Muscle layer of colon (tissue), 2 donors: ENCODE measurements around the gene EXOC5.
"Not testable (repeated sequence)": the region's sequence is repeated elsewhere in the genome, so short reads cannot be mapped to it uniquely, and the experiment has no call there.

ENCODE experiments used
- H3K27ac ChIP-seq: one replicate; pipeline ENCODE4 v1.7.0; 2013; ENCODE audit warnings: low read depth, mild to moderate bottlenecking, low read length, moderate library complexity
- H3K27me3 ChIP-seq, 2 donors: one replicate each; pipeline ENCODE4 v1.7.0; 2013; ENCODE audit warnings: low read length in 2 of 2, mild to moderate bottlenecking in 2 of 2; ENCODE audit not compliant: insufficient read depth in 2 of 2, control insufficient read depth in 1 of 2
- H3K36me3 ChIP-seq: one replicate; pipeline ENCODE4 v1.7.0; 2013; ENCODE audit warnings: mild to moderate bottlenecking, low read length; ENCODE audit not compliant: insufficient read depth
- H3K4me1 ChIP-seq: one replicate; pipeline ENCODE4 v1.7.0; 2013; ENCODE audit warnings: mild to moderate bottlenecking, low read length; ENCODE audit not compliant: insufficient read depth
- H3K4me3 ChIP-seq, 2 donors: one replicate each; pipeline ENCODE4 v1.7.0; 2013; ENCODE audit warnings: low read length in 2 of 2, low read depth in 1 of 2, mild to moderate bottlenecking in 1 of 2, moderate library complexity in 1 of 2
- H3K9ac ChIP-seq: one replicate; pipeline ENCODE4 v1.7.0; 2013; ENCODE audit warnings: low read length
- H3K9me3 ChIP-seq: one replicate; pipeline ENCODE4 v1.7.0; 2013; ENCODE audit warnings: mild to moderate bottlenecking, low read length
- donor health status: abdominal sarcoma.
- donor health status: Adenocarcinoma of cecum.

The EXOC5 gene

GRCh38 chr14:57290751-57291150 lies 22.0 kb upstream of the EXOC5 start:
- Histone ChIP-seq H3K4me3 (no peak overlapping the region), H3K27me3 (no peaks in the 10 kb centered on the region), H3K36me3 (peaks cover 22% of the 10 kb centered on the region)

GRCh38 chr14:57287745-57288144 lies 19.0 kb upstream of the EXOC5 start:
- Histone ChIP-seq H3K4me3 (no peak overlapping the region), H3K9ac (no peak overlapping the region), H3K27ac (no peak overlapping the region), H3K36me3 (peaks cover 41% of the 10 kb centered on the region), H3K9me3 (no peaks in the 10 kb centered on the region), H3K27me3 (no peaks in the 10 kb centered on the region), H3K4me1 (no peaks in the 10 kb centered on the region)

More at GRCh38 chr14:57290751-57291150, 22.0 kb upstream of the EXOC5 start:
- Histone ChIP-seq H3K9ac (no peak overlapping the region), H3K4me1 (no peaks in the 10 kb centered on the region), H3K9me3 (no peaks in the 10 kb centered on the region), H3K27ac (no peak overlapping the region)

- no peaks in the 10 kb centered on the region for H3K4me1 ChIP-seq
- H3K9ac ChIP-seq: no peak overlapping the region
- no peak overlapping the region for H3K4me3 ChIP-seq
- H3K36me3 ChIP-seq: peaks cover 16% of the 10 kb centered on the region
- H3K9me3 ChIP-seq: no peaks in the 10 kb centered on the region
- H3K27ac ChIP-seq: no peak overlapping the region
- H3K27me3 ChIP-seq: no peaks in the 10 kb centered on the region
Measured at GRCh38 chr14:57277062-57277461, 8.4 kb upstream of the EXOC5 start.

- H3K4me1 ChIP-seq: peaks cover 12% of the 10 kb centered on the region
- H3K9ac ChIP-seq: no peak overlapping the region
- H3K27me3 ChIP-seq: no peaks in the 10 kb centered on the region
- no peaks in the 10 kb centered on the region for H3K9me3 ChIP-seq
- peaks cover 9% of the 10 kb centered on the region for H3K36me3 ChIP-seq
- H3K27ac ChIP-seq: no peak overlapping the region
- no peak overlapping the region for H3K4me3 ChIP-seq
Measured at GRCh38 chr14:57275023-57275664, 6.4 kb upstream of the EXOC5 start.

- Histone ChIP-seq H3K9ac (no peak overlapping the region), H3K9me3 (no peaks in the 10 kb centered on the region), H3K4me1 (peaks cover 16% of the 10 kb centered on the region), H3K27ac (no peak overlapping the region), H3K4me3 (no peak overlapping the region), H3K27me3 (no peaks in the 10 kb centered on the region), H3K36me3 (peaks cover 9% of the 10 kb centered on the region)
Measured at GRCh38 chr14:57274551-57274950, 5.8 kb upstream of the EXOC5 start.

- H3K9me3 ChIP-seq: no peaks in the 10 kb centered on the region
- H3K27ac ChIP-seq: no peak overlapping the region
- H3K36me3 ChIP-seq: peaks cover 9% of the 10 kb centered on the region
- H3K4me1 ChIP-seq: peaks cover 16% of the 10 kb centered on the region
- no peak overlapping the region for H3K4me3 ChIP-seq
- H3K9ac ChIP-seq: no peak overlapping the region
- H3K27me3 ChIP-seq: no peaks in the 10 kb centered on the region
Measured at GRCh38 chr14:57273236-57273635, 4.5 kb upstream of the EXOC5 start.

GRCh38 chr14:57266065-57266464 lies 2.6 kb downstream of the EXOC5 start:
- Histone ChIP-seq H3K36me3 (no peaks in the 10 kb centered on the region), H3K9me3 (no peaks in the 10 kb centered on the region), H3K4me3 (no peak overlapping the region), H3K27ac (no peak overlapping the region), H3K4me1 (peaks cover 30% of the 10 kb centered on the region), H3K27me3 (no peaks in the 10 kb centered on the region), H3K9ac (no peak overlapping the region)

- Histone ChIP-seq H3K4me3 (no peak overlapping the region), H3K9me3 (no peaks in the 10 kb centered on the region), H3K9ac (no peak overlapping the region), H3K4me1 (peaks cover 13% of the 10 kb centered on the region), H3K27ac (no peak overlapping the region), H3K27me3 (no peaks in the 10 kb centered on the region), H3K36me3 (no peaks in the 10 kb centered on the region)
Measured at GRCh38 chr14:57262117-57262516, 6.6 kb downstream of the EXOC5 start.

GRCh38 chr14:57261604-57262003 lies 7.1 kb downstream of the EXOC5 start:
- no peaks in the 10 kb centered on the region for H3K36me3 ChIP-seq

GRCh38 chr14:57259672-57260071 lies 9.0 kb downstream of the EXOC5 start:
- Histone ChIP-seq H3K9me3 (no peaks in the 10 kb centered on the region), H3K27me3 (no peaks in the 10 kb centered on the region), H3K27ac (no peak overlapping the region), H3K36me3 (no peaks in the 10 kb centered on the region), H3K4me3 (no peak overlapping the region), H3K9ac (no peak overlapping the region), H3K4me1 (peaks cover 6% of the 10 kb centered on the region)

More at GRCh38 chr14:57261604-57262003, 7.1 kb downstream of the EXOC5 start:
- Histone ChIP-seq H3K4me1 (peaks cover 12% of the 10 kb centered on the region), H3K27ac (no peak overlapping the region), H3K9me3 (no peaks in the 10 kb centered on the region), H3K4me3 (no peak overlapping the region), H3K9ac (no peak overlapping the region), H3K27me3 (no peaks in the 10 kb centered on the region)

- H3K27ac ChIP-seq, H3K4me1 ChIP-seq, H3K9ac ChIP-seq, H3K9me3 ChIP-seq, H3K27me3 ChIP-seq, H3K36me3 ChIP-seq, H3K4me3 ChIP-seq: not testable (repeated sequence)
Measured at GRCh38 chr14:57258221-57258620, 10.5 kb downstream of the EXOC5 start.

- no peak overlapping the region for H3K4me3 ChIP-seq
- H3K4me1 ChIP-seq: no peaks in the 10 kb centered on the region
- H3K27me3 ChIP-seq: no peaks in the 10 kb centered on the region
- H3K27ac ChIP-seq: no peak overlapping the region
- H3K36me3 ChIP-seq: no peaks in the 10 kb centered on the region
- H3K9ac ChIP-seq: no peak overlapping the region
- H3K9me3 ChIP-seq: no peaks in the 10 kb centered on the region
Measured at GRCh38 chr14:57254884-57255283, 13.8 kb downstream of the EXOC5 start.
